Right ventricle myocardium inferior (tissue), 1 donor: ENCODE results near the gene USF1. TPM values are rescaled to one million over a fixed set of nuclear protein-coding genes. Genes with fewer than 3 reads are reported as not detected.

Experiments
- ATAC-seq: fragments of 200-7000 bp; cut with Tn5 transposase; one replicate; pipeline ENCODE4 v1.9.1; 2020; ENCODE audit warnings: mild to moderate bottlenecking, moderate library complexity
- DNase-seq: peaks from one replicate; pipeline ENCODE4 v3.0.0; 2021; ENCODE audit errors: missing footprints
- intact Hi-C: fragments of 100-400 bp; cut with DNase I; formaldehyde crosslinking; loops from one replicate; pipeline ENCODE4 v1.11.0; 2022
- long read RNA-seq: library from polyadenylated mRNA; unstranded; transcript quantifications from one replicate; pipeline ENCODE4 v2.0.0, GENCODE V29; 2021
- total RNA-seq: library from RNA; stranded (reverse); fragmentation: NEBNext Ultra II Directional; extraction: Animal tissue kit (Norgen Biotek cat#: 25700); gene quantifications from one replicate; pipeline ENCODE4 v1.2.1, GENCODE V29; 2021
- donor health status: DM: no; HTN: yes; CAD: no; lungs with severe emphysema.

USF1 gene
- 33.7 TPM for total RNA-seq
- long read RNA-seq, transcript USF1-203 (11 exons, 1,807 nt), result major isoform, 5 of 8 reads
- long read RNA-seq, partial matches to known transcripts, result 1 of 8 reads
- long read RNA-seq, other reads (novel, unspliced or antisense), result 0 of 8 reads

DNA sequence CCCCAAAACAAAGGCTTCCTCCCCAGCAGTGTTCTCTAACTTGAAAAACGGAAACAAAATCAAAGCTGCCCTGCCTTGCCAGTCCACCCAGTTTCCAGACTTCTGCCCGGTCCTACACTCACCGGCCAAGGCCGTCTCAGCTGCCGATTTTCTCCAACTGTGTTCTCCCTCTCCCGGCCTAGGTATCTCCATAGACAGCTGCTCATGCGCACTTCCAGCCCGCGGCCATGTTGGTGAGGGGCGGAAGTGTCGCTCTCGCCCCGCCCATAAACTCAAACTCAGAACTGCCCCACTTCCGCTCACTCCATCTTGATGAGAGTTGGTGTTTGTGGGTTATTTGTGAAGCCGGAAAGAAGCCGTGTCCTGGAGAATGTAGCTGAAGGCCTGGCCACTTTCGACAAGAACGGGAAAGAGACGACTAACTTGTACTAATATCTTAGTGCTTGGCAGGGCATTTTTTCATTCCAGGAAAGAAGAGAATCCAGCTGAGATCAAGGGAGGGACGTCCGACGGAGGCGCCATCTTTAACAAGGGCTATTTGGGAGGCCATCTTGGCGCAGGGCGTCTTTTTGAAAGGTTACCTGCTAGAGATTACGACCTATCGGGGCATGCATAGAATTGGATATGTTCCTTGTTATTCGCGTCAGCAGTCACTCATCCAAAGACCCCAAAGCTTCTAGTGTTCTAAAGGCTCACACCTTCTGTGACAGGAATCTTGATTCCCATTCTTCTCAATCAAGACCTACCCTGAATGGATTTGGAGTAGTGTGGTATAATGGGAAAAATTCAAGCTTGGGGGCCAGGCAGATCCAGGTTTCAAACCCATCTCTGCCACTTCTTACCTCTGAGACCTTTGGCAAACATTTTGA lies at the start of gene USF1:
Gene USF1 (minus strand): TSS at position 242 of the 869 bp plus-strand sequence. CDS start 2,702 bp downstream, outside the sequence.
- DNase-seq (peak; percentile 96), ATAC-seq (peak; percentile 98)
- intact Hi-C loops, result loop anchor here (1.0 to 5.0 kb wide), 3 partner anchors 49 to 86 kb away; partner anchors contain the start of gene DEDD

- no peak for DNase-seq
- intact Hi-C loops, result loop anchor here (5.0 kb wide), 1 partner anchor 368 kb away; no protein-coding TSS in a partner anchor
- ATAC-seq, result no peak
Observed at GRCh38 chr1:161095230-161095629, 49.5 kb upstream of the USF1 start.

DNA sequence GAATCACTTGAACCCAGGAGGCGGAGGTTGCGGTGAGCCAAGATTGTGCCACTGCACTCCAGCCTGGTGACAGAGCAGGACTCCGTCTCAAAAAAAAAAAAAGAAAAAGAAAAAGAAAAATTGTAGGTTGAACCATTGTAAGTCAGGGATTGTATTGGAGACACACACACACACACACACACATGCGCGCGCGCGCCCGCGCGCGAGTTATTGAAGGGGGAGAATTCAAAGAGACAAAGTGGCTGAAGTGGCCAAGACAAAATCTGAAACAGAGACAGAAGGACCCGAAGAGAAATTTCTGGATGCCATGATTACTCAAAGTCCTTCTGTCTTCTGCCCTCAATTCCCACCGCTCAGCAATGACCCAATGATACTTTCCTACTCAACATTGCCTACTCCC lies 48.7 kb upstream of the USF1 start:
- no peak for DNase-seq
- intact Hi-C loops, result no loop called here
- ATAC-seq, result no peak

DNA sequence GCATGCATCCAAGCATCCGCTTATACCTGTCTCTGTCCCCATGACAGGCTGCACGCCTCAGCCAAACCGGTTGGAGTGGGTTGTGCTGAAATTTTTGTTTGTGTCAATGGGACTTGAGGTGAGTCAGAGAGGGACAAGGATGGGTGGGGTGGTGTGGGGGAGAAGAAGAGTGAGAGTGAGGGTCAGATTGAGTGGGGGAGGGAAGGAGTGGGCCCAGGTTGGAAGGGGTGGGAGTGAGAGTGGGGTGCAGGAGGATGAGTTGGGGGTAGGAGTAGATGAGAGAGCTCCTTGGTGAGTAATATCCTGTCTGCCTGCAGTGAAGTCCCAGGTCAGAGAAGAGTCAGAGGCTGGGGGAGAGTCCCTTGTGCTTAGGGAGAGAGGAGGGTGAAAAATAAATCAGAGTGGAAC lies 46.8 kb upstream of the USF1 start:
- intact Hi-C loops, result no loop called here
- ATAC-seq, result no peak
- no peak for DNase-seq

DNA sequence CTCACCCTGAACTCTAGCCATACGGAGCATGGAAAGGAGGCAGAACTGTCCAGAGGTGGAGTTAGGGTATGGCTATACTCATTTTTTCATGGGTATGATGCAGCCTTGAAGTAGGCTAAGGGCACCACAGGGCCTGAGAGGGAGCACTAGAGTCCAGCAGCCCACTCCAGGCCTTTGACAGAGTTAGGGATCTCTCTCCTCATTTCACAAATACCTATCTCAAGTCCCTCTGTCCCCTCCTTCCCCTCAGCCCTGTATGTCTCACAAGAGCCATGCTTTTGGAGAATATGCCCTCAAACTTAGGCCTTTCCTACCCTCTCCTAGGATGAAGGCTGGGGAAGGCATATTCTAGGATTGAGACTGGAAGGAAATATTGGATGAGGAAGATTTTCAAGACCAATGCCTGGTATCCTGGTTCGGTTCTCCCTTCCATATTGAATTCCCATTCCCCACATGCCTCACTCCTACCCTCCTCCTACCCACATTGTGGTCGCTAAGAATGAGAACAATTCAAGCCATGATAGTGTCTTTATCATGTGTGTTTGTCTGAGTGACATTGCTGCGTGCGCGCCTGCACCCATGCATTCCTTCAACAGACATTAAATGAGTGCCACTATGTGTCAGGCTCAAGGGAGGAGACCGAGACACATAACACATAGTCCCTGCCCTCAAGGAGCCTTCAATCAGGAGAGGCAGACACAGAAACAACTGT lies 46.2 kb upstream of the USF1 start:
- ATAC-seq, result no peak
- intact Hi-C loops, result no loop called here
- DNase-seq, result no peak

DNA sequence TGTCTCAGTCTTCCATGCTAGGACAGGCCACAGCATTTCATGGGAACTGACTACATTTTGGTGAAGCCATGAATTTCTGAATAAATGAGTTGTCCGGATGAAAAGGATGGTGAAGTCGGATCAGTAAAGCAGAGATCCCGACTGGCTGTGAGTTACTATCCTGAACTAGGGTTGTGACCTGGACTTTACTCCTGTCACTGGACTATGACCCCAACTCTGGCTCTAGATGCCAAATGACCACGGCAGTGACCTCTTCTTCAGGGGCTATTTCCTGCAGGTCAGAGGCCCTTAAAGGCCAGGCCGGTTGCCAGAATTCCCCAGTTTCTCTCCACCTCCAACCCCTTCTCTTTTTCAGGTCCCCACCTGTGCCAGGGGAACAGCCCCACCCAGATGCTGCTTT lies 45.3 kb upstream of the USF1 start:
- DNase-seq (no peak), ATAC-seq (no peak)
- intact Hi-C loops, result no loop called here

GRCh38 chr1:161090617-161091016 lies 44.8 kb upstream of the USF1 start:
- intact Hi-C loops, result no loop called here
- ATAC-seq (no peak), DNase-seq (no peak)

- DNase-seq (no peak), ATAC-seq (no peak)
- intact Hi-C loops, result no loop called here
Observed at GRCh38 chr1:161089938-161090337, 44.2 kb upstream of the USF1 start.

DNA sequence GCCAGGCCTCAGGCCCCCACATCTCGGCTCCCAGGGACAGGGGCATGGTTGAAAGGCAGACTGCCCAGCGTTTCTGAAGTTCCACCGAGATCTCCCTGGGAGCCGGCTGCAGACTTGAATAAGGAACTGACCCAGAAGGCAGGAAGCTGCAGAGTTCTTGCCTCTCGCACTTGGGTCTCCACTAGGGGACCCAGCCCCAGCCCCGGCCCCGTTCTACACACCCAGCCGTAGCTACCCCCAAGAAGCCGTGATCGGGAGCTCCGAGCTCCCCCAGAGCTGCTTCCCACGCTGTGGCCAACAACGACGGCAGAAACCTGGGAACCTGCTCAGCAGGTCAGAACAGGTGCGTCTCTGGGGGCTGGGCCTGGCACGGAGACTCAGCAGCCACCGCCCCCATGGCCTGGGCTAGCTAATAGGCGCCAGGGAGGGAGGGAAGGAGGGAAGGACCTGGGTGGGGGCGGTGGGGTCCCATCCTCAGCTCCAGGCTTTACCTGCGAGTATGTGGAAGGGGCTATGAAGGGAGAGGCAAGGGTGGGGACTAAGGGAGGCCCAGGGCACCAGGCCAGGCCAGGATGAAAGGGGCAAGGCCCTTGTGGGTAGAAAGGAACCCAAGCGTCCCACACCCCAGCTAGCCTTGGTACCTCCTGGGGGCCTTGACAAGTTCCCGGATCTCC lies 43.6 kb upstream of the USF1 start, which contains the start of gene NECTIN4:
Gene NECTIN4 (minus strand): TSS at position 308 of the 674 bp plus-strand sequence. CDS start 262 bp downstream, at position 46.
- intact Hi-C loops, result no loop called here
- DNase-seq, result no peak
- ATAC-seq, result no peak

GRCh38 chr1:161088587-161089110 lies 42.9 kb upstream of the USF1 start:
- DNase-seq, result no peak
- intact Hi-C loops, result no loop called here
- ATAC-seq, result no peak

- DNase-seq (no peak), ATAC-seq (no peak)
- intact Hi-C loops, result no loop called here
Observed at GRCh38 chr1:161086457-161086856, 40.7 kb upstream of the USF1 start.

DNA sequence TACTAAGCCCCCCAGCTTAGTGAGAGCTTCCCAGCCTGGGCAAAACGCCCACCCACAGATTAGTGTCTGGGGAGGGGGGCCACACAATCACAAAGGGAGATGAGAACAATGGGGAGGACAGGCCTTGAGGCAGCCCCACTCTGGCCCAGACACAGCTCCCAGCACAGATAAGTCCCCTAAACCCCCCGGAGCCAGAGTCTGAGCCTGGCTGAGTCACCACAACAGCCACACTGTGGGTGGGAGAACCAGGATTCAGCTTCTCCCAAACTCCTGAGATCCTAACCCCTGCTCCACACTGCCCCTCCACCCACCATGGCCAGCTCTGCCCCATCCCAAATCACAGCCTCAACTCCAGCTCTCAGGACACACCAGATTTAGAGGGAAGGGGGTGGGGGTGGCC lies 39.4 kb upstream of the USF1 start:
- DNase-seq, result no peak
- intact Hi-C loops, result no loop called here
- no peak for ATAC-seq

GRCh38 chr1:161084597-161084988 lies 38.8 kb upstream of the USF1 start:
- DNase-seq (no peak), ATAC-seq (no peak)
- intact Hi-C loops, result no loop called here

DNA sequence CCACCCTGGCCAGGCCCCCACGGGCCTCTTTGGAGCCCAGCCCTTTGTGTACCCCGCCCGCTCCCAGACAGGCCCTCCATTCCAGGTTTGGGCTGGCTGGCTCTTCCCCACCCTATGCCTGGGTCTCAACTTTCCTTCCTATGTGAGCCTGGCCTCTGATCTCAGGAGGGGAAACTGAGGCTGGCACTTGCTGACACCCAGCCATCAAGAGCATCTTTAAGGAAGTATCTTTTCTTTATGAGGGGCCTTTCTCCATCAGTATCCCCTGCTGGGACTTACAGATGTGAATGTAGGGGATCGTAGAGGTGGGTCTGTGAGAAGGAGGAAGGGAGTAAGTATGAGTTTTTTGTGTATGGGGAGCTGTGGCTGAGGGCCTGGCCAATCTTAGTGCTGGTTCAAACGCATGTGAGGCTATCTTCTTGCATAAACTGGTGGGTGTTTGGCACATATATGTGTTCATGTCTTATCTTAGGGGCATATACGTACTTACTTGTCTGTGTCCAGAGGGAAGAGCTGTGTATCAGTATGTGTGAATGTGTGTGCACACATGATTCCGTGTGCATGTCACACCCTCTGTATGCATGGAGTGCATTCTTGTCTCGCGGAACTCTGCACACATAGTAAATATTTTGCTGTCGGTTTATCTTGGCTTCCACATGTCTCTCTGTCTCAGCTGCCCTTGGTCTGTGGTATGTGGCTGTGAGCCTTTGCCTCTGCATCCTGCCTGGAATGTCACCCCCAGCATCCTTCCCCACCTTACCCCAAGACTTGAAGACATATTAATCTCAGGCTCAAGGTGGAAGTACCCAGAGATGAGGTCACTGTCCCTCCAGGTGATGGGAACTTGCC lies 38.2 kb upstream of the USF1 start:
- intact Hi-C loops, result no loop called here
- no peak for ATAC-seq

GRCh38 chr1:161082996-161083747 lies 37.4 kb upstream of the USF1 start:
- intact Hi-C loops, result no loop called here
- DNase-seq, result peak; percentile 84
- ATAC-seq, result peak; percentile 93

More for the DNA sequence above, 38.2 kb upstream of the USF1 start:
- no peak for DNase-seq

DNA sequence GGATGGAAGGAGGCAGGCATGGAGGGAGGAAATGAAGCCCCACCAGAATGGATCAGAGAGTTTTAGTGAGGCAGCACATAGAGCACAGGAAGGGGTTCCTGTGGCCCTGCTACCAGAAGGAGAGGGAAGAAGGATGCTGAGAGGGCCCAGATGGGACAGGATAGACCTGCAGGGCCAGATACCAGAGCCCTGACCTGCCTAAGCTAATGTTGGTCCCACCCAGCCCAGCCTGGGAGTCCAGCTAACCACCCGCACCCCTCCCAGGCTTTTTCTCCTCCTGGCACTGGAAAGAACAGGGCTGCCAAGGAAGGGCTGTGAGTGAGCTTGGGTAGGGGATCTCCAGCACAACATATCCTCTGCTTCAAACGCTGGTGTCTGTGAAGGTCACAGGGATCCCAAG lies 36.7 kb upstream of the USF1 start:
- intact Hi-C loops, result no loop called here
- ATAC-seq (no peak), DNase-seq (no peak)

DNA sequence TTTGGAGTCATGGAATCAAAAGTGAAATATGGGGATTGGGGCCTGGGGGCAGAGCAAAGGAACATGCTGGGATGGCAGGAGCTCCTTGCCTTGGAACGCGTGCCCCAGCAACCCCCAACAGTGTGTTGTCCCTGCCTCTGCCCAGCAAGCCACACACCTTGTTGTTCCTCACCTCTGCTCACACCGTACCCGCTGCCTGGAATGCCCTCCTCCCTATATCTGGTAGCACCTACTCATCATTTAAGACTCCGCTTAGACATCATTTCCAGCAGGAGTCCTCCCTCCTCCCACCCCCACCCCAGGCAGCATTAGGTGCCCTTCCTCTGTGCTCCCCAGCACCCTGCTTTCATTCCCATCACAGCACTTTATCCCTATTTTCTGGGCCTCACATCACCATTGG lies 35.7 kb upstream of the USF1 start:
- no peak for DNase-seq
- no peak for ATAC-seq
- intact Hi-C loops, result no loop called here
